Fibroblast of villous mesenchyme (primary cell): ENCODE results near the gene OR1S1. TPM values are rescaled to one million over a fixed set of nuclear protein-coding genes. Genes with fewer than 3 reads are reported as not detected.

Experiments
- DNase-seq: peaks from one replicate; pipeline ENCODE4 v3.0.0-alpha.2; 2010; ENCODE audit warnings: low read depth
- H3K4me3 ChIP-seq: 2 replicates; pipeline ENCODE4 v1.5.1; 2011; ENCODE audit warnings: low read depth, mild to moderate bottlenecking, low read length
- total RNA-seq: library from RNA; depleted of rRNA; stranded (reverse); fragments of >200 nt; gene quantifications from 2 replicates; pipeline ENCODE4 v1.2.3, GENCODE V29; 2012
- TF ChIP-seq, protein P1 (sequence below): IDR thresholded peaks from 2 replicates; pipeline ENCODE4 v1.5.1; 2012; ENCODE audit warnings: low read depth, mild to moderate bottlenecking, low read length; ENCODE audit not compliant: insufficient read depth

OR1S1 gene
- total RNA-seq, 1 donor = not detected

DNA sequence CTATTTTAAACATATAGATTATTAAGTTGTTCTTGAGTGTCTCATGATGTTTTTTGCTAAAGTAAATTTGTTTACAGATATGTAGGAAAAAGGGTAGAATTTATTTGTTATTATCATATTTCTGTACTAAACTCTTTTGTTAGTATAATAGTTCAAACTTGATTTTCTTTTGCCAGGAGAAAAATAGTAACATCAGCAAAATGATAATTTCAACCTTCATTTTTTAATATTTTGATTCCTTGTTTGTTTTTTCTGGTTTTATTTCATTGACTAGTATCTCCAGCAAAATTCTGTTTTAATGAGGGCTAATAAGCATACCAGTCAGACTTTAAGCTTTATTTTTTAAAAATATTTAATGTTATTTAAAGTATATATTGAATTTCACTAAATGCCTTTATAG is 4.0 kb downstream of the OR1S1 start:
- no peak for DNase-seq
- H3K4me3 ChIP-seq = no peak overlapping the region
- TF ChIP-seq, protein P1, sequence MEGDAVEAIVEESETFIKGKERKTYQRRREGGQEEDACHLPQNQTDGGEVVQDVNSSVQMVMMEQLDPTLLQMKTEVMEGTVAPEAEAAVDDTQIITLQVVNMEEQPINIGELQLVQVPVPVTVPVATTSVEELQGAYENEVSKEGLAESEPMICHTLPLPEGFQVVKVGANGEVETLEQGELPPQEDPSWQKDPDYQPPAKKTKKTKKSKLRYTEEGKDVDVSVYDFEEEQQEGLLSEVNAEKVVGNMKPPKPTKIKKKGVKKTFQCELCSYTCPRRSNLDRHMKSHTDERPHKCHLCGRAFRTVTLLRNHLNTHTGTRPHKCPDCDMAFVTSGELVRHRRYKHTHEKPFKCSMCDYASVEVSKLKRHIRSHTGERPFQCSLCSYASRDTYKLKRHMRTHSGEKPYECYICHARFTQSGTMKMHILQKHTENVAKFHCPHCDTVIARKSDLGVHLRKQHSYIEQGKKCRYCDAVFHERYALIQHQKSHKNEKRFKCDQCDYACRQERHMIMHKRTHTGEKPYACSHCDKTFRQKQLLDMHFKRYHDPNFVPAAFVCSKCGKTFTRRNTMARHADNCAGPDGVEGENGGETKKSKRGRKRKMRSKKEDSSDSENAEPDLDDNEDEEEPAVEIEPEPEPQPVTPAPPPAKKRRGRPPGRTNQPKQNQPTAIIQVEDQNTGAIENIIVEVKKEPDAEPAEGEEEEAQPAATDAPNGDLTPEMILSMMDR = no peak

DNA sequence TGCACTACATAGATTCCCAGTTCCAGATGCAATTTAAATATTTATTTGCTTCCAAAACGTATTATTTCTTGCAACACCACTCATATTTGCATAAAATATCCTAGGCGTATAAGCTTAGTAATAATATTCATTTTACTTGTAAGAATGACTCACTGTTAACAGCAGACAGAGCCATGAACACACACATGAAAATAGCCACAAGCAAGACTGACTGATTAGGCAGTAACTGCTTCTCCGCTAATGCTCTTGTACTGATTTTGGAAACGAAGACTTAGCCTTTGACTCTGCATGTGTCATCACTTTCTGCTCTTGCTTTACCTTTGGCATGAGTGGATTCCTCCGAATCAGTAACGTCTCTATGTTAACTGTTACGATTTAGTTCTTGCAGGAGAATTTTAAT is 10.2 kb downstream of the OR1S1 start:
- DNase-seq = peak; percentile 1
- TF ChIP-seq, protein P1 = no peak
- no peak overlapping the region for H3K4me3 ChIP-seq

DNA sequence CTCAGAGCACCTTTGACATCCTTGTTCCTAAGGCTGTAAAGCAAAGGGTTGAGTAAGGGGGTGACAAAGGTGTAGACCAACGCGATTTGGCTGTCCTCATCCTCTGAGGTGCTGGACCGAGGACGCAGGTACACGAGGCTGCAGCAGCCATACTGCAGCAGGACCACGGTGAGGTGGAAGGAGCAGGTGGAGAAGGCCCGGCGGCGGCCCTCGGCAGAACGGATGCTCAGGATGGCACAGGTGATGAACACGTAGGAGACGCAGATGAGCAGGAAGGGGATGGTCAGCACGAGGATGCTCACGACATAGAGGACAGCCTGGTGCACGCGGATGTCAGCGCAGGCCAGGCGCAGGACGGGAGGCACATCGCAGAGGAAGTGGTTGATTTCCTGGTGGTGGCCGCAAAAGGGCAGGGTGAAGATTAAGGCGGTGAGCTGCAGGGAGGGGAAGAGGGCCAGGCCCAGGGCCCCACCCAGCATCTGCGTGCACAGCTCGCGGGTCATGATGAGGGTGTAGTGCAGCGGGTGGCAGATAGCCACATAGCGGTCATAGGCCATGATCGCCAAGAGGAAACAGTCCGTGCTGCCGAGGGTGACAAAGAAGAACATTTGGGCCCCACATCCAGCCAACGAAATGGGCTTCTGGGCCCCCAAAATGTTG is 15.6 kb downstream of the OR1S1 start:
- no peak overlapping the region for H3K4me3 ChIP-seq
- TF ChIP-seq, protein P1 = no peak
- no peak for DNase-seq

DNA sequence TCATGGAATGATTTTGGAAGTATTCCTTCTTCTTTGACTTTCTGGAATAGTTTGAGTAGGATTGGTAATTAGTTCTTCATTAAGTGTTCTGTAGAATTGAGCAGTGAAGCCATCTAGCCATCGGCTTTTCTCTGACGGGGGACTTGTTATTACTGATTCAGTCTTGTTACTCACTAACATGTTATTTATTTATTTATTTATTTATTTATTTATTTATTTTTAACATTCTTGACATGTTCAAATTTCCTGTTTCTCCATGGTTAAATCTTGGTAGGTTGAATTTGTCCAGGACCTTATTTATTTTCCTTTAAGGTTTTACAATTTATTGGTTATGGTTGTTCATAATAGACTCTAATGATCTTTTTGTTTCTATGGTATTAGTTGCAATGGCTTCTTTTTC is 31.4 kb downstream of the OR1S1 start:
- TF ChIP-seq, protein P1 = no peak
- no peak overlapping the region for H3K4me3 ChIP-seq
- no peak for DNase-seq

DNA sequence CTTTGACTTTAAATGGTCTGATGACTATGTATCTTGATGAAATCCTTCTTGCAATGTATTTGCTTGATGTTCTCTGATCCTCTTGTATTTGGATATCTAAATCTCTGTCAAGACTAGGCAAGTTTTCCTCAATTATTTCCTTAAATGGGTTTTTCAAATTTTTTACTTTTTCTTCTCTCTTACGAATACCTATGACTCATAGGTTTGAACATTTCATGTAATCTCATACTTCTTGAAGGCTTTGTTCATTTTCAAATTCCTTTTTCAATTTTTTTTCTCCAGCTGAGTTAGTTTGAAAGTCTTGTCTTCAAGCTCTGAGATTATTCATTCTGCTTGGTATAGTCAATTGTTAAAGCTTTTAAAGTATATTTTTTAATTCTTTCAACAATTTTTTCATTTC is 42.4 kb downstream of the OR1S1 start:
- H3K4me3 ChIP-seq = no peak overlapping the region
- DNase-seq = no peak
- TF ChIP-seq, protein P1 = no peak

DNA sequence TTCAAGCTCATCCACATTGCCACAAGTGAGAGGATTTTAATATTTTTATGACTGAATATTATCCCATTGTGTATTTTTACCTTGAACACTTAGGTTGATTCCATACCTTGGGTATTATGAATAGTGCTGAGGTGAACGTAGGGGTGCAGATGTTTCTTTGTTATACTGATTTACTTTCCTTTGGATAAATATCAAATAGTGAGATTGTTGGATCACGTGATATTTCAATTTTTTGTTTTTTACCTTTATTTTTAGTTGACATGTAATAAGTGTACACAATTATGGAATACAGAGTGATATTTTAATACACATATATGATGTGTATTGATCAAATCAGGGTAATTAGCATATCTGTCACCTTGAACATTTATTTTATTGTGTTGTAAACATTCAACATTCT is 47.5 kb downstream of the OR1S1 start:
- H3K4me3 ChIP-seq = no peak overlapping the region
- TF ChIP-seq, protein P1 = no peak
- no peak for DNase-seq

Other genes starting within 250 kb of the OR1S1 start
- not detected in 2 replicates for gene OR9Q1, start 188.8 kb upstream of the OR1S1 start, total RNA-seq
- not detected in 2 replicates for gene OR6Q1, start 181.8 kb upstream of the OR1S1 start, total RNA-seq
- not detected in 2 replicates for gene OR9I1, start 87.2 kb upstream of the OR1S1 start, total RNA-seq
- gene OR9Q2, start 23.6 kb upstream of the OR1S1 start, total RNA-seq = not detected in 2 replicates
- not detected in 2 replicates for gene OR1S2, start 8.6 kb upstream of the OR1S1 start, total RNA-seq
- not detected in 2 replicates for gene OR10Q1, start 16.2 kb downstream of the OR1S1 start, total RNA-seq
- gene OR10W1, start 55.5 kb downstream of the OR1S1 start, total RNA-seq = under 0.01 TPM in 1 of 2 replicates, not detected in the other
- gene OR5B17, start 146.3 kb downstream of the OR1S1 start, total RNA-seq = not detected in 2 replicates
- not detected in 2 replicates for gene OR5B3, start 194.2 kb downstream of the OR1S1 start, total RNA-seq
- gene OR5B2, start 215.4 kb downstream of the OR1S1 start, total RNA-seq = not detected in 2 replicates
- not detected in 2 replicates for gene OR5B12, start 229.5 kb downstream of the OR1S1 start, total RNA-seq